Esophagus squamous epithelium (tissue), 4 donors: ENCODE measurements around the gene KRTAP3-2.

Experiments used
- POLR2A ChIP-seq, 4 donors: fragments of 450-650 bp; IDR thresholded peaks; one replicate each; pipeline ENCODE4 v1.6.1; 2017; ENCODE audit warnings: antibody characterized with exemption in 4 of 4, mild to moderate bottlenecking in 4 of 4, moderate library complexity in 3 of 4
- TF ChIP-seq, protein P1 (sequence below), 6 experiments: fragments of 450-650 bp in 4 of 6; fragments of 200-600 bp in 2 of 6; sonication (generic) in 2 of 6; IDR thresholded peaks; one replicate each; pipeline ENCODE4 v1.5.1; 2016 to 2019; ENCODE audit warnings: antibody characterized with exemption in 6 of 6, mild to moderate bottlenecking in 4 of 6, moderate library complexity in 4 of 6

DNA sequence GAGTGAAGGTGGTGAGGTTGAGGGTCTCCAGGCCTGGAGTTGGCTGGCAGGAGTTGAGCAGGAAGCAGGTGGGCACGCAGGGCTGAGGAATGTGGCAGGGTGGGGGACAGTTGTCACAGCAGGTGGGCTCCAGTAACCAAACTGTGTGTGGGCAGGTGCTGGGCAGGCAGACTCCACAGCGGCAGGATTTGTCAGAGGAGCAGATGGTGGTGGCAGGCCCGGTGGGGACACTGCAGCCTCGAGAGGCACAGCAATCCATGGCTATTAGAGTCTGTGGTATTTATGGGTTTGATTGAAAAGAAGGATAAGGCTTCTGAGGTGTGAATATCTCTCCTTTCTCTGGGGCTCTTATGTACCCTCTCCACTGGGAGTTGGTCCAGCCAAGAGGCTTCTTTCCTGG lies 5.9 kb downstream of the KRTAP3-2 start, which contains the start of gene KRTAP3-3:
- no peak for TF ChIP-seq POLR2A (IDR thresholded peaks at IDR 0.05)
- TF ChIP-seq, protein P1, sequence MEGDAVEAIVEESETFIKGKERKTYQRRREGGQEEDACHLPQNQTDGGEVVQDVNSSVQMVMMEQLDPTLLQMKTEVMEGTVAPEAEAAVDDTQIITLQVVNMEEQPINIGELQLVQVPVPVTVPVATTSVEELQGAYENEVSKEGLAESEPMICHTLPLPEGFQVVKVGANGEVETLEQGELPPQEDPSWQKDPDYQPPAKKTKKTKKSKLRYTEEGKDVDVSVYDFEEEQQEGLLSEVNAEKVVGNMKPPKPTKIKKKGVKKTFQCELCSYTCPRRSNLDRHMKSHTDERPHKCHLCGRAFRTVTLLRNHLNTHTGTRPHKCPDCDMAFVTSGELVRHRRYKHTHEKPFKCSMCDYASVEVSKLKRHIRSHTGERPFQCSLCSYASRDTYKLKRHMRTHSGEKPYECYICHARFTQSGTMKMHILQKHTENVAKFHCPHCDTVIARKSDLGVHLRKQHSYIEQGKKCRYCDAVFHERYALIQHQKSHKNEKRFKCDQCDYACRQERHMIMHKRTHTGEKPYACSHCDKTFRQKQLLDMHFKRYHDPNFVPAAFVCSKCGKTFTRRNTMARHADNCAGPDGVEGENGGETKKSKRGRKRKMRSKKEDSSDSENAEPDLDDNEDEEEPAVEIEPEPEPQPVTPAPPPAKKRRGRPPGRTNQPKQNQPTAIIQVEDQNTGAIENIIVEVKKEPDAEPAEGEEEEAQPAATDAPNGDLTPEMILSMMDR (IDR thresholded peaks at IDR 0.05): no peak
